Lung (tissue), 12 donors: ENCODE measurements around the gene SNAI1. TPM values are rescaled to one million over a fixed set of nuclear protein-coding genes. Genes with fewer than 3 reads are reported as not detected.
"Not testable (repeated sequence)": the region's sequence is repeated elsewhere in the genome, so short reads cannot be mapped to it uniquely, and the experiment has no call there.

Experiments
- ATAC-seq: fragments of 200-7000 bp; cut with Tn5 transposase; one replicate; pipeline ENCODE4 v1.9.1; 2020; ENCODE audit warnings: moderate number of reproducible peaks; ENCODE audit not compliant: insufficient read depth, low FRiP score
- DNase-seq, 3 donors: peaks; one replicate each; pipeline ENCODE4 v3.0.0-alpha.2; 2013 to 2017
- H3K27ac ChIP-seq, 2 donors: one replicate each; pipeline ENCODE4 v1.5.1; 2013; ENCODE audit warnings: mild to moderate bottlenecking in 2 of 2, moderate library complexity in 2 of 2, control low read depth in 1 of 2, inconsistent platforms in 1 of 2, low read depth in 1 of 2, low read length in 1 of 2
- H3K27me3 ChIP-seq, 3 donors: one replicate each; pipeline ENCODE4 v1.5.1; 2013; ENCODE audit warnings: low read length in 2 of 3; ENCODE audit not compliant: control insufficient read depth in 3 of 3, insufficient read depth in 3 of 3
- H3K36me3 ChIP-seq, 4 donors: one replicate each; pipeline ENCODE4 v1.5.1; 2013; ENCODE audit warnings: low read length in 4 of 4, mild to moderate bottlenecking in 1 of 4, moderate library complexity in 1 of 4; ENCODE audit not compliant: control insufficient read depth in 4 of 4, insufficient read depth in 4 of 4
- H3K4me1 ChIP-seq, 5 donors: one replicate each; pipeline ENCODE4 v1.5.1; 2013; ENCODE audit warnings: low read length in 5 of 5, mild to moderate bottlenecking in 2 of 5, moderate library complexity in 1 of 5; ENCODE audit not compliant: control insufficient read depth in 5 of 5, insufficient read depth in 5 of 5
- H3K4me3 ChIP-seq: one replicate; pipeline ENCODE4 v1.5.1; 2013; ENCODE audit warnings: mild to moderate bottlenecking, control low read depth, moderate library complexity
- H3K9ac ChIP-seq, 2 donors: one replicate each; pipeline ENCODE4 v1.5.1; 2013; ENCODE audit warnings: low read length in 2 of 2, control low read depth in 1 of 2; ENCODE audit not compliant: insufficient read depth in 1 of 2
- H3K9me3 ChIP-seq, 4 donors: one replicate each; pipeline ENCODE4 v1.5.1; 2013; ENCODE audit warnings: low read length in 3 of 4, mild to moderate bottlenecking in 1 of 4, moderate library complexity in 1 of 4; ENCODE audit not compliant: control insufficient read depth in 4 of 4, insufficient read depth in 3 of 4
- WGBS, 2 donors: extraction: QIAGEN DNeasy Blood & Tissue Kit; methylation state at CpG; one replicate each; pipeline ENCODE4 v1.1.7; 2013; 5-methylcytosine and 5-hydroxymethylcytosine counted together
- polyA plus RNA-seq, 2 donors: library from polyadenylated mRNA; stranded (reverse); fragments of 200-250 nt; gene quantifications; one replicate each; pipeline ENCODE4 v1.2.1, GENCODE V29; 2013
- total RNA-seq, 2 donors: library from RNA; depleted of rRNA in 1 of 2; stranded (reverse); fragments of >200 nt in 1 of 2; gene quantifications; one replicate each; pipeline ENCODE4 v1.2.1, GENCODE V29; 2014 to 2021
- TF ChIP-seq, protein P1 (sequence below): IDR thresholded peaks from 2 replicates; pipeline ENCODE4 v1.5.1; 2012; ENCODE audit warnings: mild to moderate bottlenecking; ENCODE audit errors: control extremely low read depth, extremely low read depth
- donor health status: control.
- donor health status: control.
- donor health status: Bipolar disorder and iron deficiency.
- donor health status: healthy.
- donor health status: DM: yes; HTN: yes; CAD: no.

SNAI1 gene
- total and polyA plus RNA-seq, 4 donors, result 0.74 to 12.0 (median 5.4) TPM

DNA sequence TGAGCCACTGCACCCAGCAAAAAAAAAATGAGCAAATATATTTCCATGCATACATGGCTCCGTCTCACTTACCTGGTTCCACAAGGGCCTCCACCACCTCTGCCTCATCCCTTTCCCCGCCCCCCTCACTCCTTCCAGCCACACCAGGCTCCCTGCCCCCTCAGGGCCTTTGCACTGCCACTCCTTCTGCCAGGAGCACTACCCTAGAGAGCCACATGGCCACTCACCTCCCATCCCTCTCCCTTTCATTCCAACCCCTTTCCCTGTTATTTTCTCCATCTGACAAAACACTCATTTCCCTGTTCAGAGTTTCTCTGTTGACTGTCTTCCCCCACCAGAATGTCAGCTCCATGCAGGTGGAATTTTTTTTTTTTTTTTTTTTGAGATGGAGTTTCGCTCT lies 12.8 kb downstream of the SNAI1 start:
- Histone ChIP-seq H3K36me3 (no peaks in the 10 kb centered on the region), H3K4me3 (no peak overlapping the region), H3K27ac (no peak overlapping the region), H3K9me3 (no peaks in the 10 kb centered on the region), H3K9ac (no peak overlapping the region), H3K4me1 (peaks cover 0 to 12% (median 0%) of the 10 kb centered on the region in 5 donors), H3K27me3 (no peaks in the 10 kb centered on the region)
- TF ChIP-seq, protein P1, sequence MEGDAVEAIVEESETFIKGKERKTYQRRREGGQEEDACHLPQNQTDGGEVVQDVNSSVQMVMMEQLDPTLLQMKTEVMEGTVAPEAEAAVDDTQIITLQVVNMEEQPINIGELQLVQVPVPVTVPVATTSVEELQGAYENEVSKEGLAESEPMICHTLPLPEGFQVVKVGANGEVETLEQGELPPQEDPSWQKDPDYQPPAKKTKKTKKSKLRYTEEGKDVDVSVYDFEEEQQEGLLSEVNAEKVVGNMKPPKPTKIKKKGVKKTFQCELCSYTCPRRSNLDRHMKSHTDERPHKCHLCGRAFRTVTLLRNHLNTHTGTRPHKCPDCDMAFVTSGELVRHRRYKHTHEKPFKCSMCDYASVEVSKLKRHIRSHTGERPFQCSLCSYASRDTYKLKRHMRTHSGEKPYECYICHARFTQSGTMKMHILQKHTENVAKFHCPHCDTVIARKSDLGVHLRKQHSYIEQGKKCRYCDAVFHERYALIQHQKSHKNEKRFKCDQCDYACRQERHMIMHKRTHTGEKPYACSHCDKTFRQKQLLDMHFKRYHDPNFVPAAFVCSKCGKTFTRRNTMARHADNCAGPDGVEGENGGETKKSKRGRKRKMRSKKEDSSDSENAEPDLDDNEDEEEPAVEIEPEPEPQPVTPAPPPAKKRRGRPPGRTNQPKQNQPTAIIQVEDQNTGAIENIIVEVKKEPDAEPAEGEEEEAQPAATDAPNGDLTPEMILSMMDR, result no peak
- ATAC-seq (no peak), DNase-seq (no peak)
- 92 to 100% methylated on average over 2 to 3 of the region's 3 CpGs for WGBS, 2 donors

DNA sequence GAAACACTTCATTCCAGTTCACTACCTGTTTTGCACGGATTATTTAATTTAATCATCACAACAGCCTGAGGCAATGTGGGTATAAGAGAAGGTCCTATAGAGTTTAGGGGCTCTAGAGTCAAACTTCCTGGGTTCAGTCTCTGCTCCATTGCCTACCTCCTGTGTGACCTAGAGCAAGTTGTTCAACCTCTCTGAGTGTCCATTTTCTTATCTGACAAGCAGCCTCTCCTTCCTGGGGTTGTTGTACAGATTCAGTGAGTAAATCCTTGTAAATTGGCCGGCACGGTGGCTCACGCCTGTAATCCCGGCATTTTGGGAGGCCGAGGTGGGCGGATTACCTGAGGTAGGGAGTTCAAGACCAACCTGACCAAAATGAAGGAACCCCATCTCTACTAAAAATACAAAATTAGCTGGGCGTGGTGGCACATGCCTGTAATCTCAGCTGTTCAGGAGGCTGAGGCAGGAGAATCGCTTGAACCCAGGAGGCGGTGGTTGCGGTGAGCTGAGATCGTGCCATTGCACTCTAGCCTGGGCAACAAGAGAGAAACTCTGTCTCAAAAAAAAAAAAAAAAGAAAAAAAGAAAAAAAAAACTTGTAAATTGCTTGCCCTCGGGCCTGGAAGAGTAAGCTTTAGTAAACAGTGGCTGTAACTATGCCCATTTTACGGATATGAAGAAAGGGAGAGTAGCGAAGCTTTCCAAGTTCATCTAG lies 15.9 kb downstream of the SNAI1 start:
- not testable (repeated sequence) for H3K4me1 ChIP-seq, H3K36me3 ChIP-seq, H3K9ac ChIP-seq, H3K9me3 ChIP-seq, H3K27me3 ChIP-seq, ATAC-seq, H3K27ac ChIP-seq, H3K4me3 ChIP-seq, DNase-seq
- 89 to 91% methylated on average over 15 of the region's 15 CpGs for WGBS, 2 donors

DNA sequence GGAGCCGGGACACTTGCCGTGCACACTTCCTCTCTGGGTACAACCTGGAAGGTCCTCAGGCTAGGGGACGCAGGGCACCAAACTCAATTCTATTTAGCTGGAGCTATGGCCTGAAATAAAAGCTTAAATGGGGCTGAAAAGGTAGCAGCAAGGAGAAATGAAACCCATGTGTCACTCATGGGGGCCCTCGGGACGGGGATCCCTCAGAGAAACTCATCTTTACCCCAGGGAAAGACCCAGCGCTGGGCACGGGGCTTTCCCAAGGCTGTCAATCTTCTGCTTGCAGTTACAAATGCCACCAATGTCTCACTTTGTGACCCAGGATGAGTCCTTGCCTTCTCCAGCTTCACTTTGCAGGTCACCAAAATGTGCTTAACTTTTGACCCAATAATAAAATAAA lies 16.5 kb downstream of the SNAI1 start:
- TF ChIP-seq, protein P1, result no peak

DNA sequence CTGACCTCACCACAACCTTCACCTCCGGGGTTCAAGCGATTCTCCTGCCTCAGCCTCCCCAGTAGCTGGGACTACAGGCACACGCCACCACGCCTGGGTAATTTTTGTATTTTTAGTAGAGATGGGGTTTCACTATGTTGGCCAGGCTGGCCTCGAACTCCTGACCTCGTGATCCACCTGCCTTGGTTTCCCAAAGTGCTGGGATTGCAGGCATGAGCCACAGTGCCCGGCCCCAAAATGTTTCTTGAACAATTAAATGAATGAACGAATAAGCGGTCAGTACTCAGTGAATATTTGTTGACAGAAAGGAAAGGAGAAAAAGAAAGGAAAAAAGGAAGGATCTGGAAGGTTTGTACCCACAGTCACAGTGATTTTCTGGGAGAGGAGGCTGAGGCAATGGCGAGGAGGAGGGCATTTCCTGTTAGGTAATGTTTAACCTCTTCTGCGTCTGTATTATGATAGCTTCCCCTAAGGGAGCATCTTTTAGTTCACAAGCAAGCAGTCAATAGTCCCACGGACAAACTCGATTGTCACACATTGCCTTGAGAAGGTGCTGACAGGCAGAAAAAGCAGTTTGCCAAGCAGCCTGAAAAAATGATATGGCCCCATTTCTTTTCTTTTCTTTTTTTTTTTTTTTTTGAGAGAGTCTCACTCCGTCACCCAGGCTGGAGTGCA lies 17.9 kb downstream of the SNAI1 start:
- not testable (repeated sequence) for H3K27ac ChIP-seq, H3K9ac ChIP-seq, H3K9me3 ChIP-seq, H3K4me1 ChIP-seq, ATAC-seq, H3K27me3 ChIP-seq, DNase-seq, H3K4me3 ChIP-seq, H3K36me3 ChIP-seq
- WGBS, 2 donors, result 62 to 72% methylated on average over 14 of the region's 14 CpGs

More for the DNA sequence above, 16.5 kb downstream of the SNAI1 start:
- H3K4me1 ChIP-seq, result no peaks in the 10 kb centered on the region
- WGBS, 2 donors, result 65 to 72% methylated on average over 7 of the region's 7 CpGs
- no peaks in the 10 kb centered on the region for H3K27me3 ChIP-seq
- DNase-seq (no peak), ATAC-seq (no peak)
- no peak overlapping the region for H3K9ac ChIP-seq
- H3K36me3 ChIP-seq, result no peaks in the 10 kb centered on the region
- H3K27ac ChIP-seq, result no peak overlapping the region
- H3K4me3 ChIP-seq, result no peak overlapping the region
- no peaks in the 10 kb centered on the region for H3K9me3 ChIP-seq
